ENCODE results near the gene DLGAP5. TPM values are rescaled to one million over a fixed set of nuclear protein-coding genes. Genes with fewer than 3 reads are reported as not detected.

Gene DLGAP5
- total RNA-seq (0.77 and 8.1 TPM in 2 replicates), polyA plus RNA-seq (10.5 and 31.2 TPM in 2 replicates), polyA minus RNA-seq (ENCODE audit: low replicate concordance) (1.6 and 2.5 TPM in 2 replicates)
- polyA plus RNA-seq (2012) = 7.4 and 24.7 TPM in 2 replicates

GRCh38 chr14:55191203-55192053, at the start of gene DLGAP5:
Gene DLGAP5, minus strand, starts transcription at chr14:55191585. Its CDS starts 2,406 bp downstream, at chr14:55189179.
- H3K4me2 ChIP-seq (ENCODE audit: extremely low read depth, insufficient read depth, low read length) = peak within 1 kb of the TSS; percentile 73
- peak within 1 kb of the TSS; percentile 69 for H3K27ac ChIP-seq (ENCODE audit: insufficient read depth, low read length)
- H3K36me3 ChIP-seq (ENCODE audit: control insufficient read depth, insufficient read depth, low read length) = no peaks in the 10 kb centered on the region
- peaks cover 3% of the 10 kb centered on the region for H3K4me1 ChIP-seq (ENCODE audit: control insufficient read depth, extremely low read depth, insufficient read depth, low read length)
- no peaks in the 10 kb centered on the region for H3K9me3 ChIP-seq (ENCODE audit: control insufficient read depth, insufficient read depth, low read depth, low read length)
- H2AFZ ChIP-seq (ENCODE audit: low read length) = peak within 1 kb of the TSS; percentile 77
- H3K79me2 ChIP-seq (ENCODE audit: control insufficient read depth, insufficient read depth, low read length) = peaks cover 35% of the 10 kb centered on the region
- H4K20me1 ChIP-seq (ENCODE audit: control insufficient read depth, extremely low read depth, insufficient read depth, low read length) = no peaks in the 10 kb centered on the region
- H3K9ac ChIP-seq (ENCODE audit: insufficient read depth, low read length) = peak within 1 kb of the TSS; percentile 55
- H3K4me3 ChIP-seq (replicated peaks in 1 of 4; ENCODE audit: control extremely low read depth in 1 of 4, insufficient read depth in 1 of 4, low read depth in 3 of 4, low read length in 4 of 4) = peak within 1 kb of the TSS; percentile 73 to 93 (median 83)
- no peaks in the 10 kb centered on the region for H3K27me3 ChIP-seq (ENCODE audit: control insufficient read depth, insufficient read depth, low read length)
- TF ChIP-seq CTCF (conservative IDR thresholded peaks at IDR 0.05 in 1 of 2, IDR thresholded peaks at IDR 0.05 in 1 of 2; ENCODE audit: low read depth in 1 of 2, low read length in 2 of 2) (no peak), EZH2 (IDR thresholded peaks at IDR 0.05; ENCODE audit: low read length, missing control alignments) (no peak)
- DNase-seq (ENCODE audit: low read depth in 2 of 2) = peak; percentile 95 to 96

- TF ChIP-seq CTCF (conservative IDR thresholded peaks at IDR 0.05 in 1 of 2, IDR thresholded peaks at IDR 0.05 in 1 of 2; ENCODE audit: low read depth in 1 of 2, low read length in 2 of 2) (no peak), EZH2 (IDR thresholded peaks at IDR 0.05; ENCODE audit: low read length, missing control alignments) (no peak)
- no peak overlapping the region for H3K4me3 ChIP-seq (replicated peaks in 1 of 4; ENCODE audit: control extremely low read depth in 1 of 4, insufficient read depth in 1 of 4, low read depth in 3 of 4, low read length in 4 of 4)
- H3K27me3 ChIP-seq (ENCODE audit: control insufficient read depth, insufficient read depth, low read length) = no peaks in the 10 kb centered on the region
Measured at GRCh38 chr14:55240526-55241178, 49.3 kb upstream of the DLGAP5 start.

GRCh38 chr14:55239320-55239719, 47.9 kb upstream of the DLGAP5 start:
- Histone ChIP-seq H3K9ac (ENCODE audit: insufficient read depth, low read length) (no peak overlapping the region), H3K9me3 (ENCODE audit: control insufficient read depth, insufficient read depth, low read depth, low read length) (no peaks in the 10 kb centered on the region), H3K27ac (ENCODE audit: insufficient read depth, low read length) (no peak overlapping the region), H3K79me2 (ENCODE audit: control insufficient read depth, insufficient read depth, low read length) (no peaks in the 10 kb centered on the region), H2AFZ (ENCODE audit: low read length) (no peak overlapping the region), H4K20me1 (ENCODE audit: control insufficient read depth, extremely low read depth, insufficient read depth, low read length) (no peaks in the 10 kb centered on the region), H3K4me2 (ENCODE audit: extremely low read depth, insufficient read depth, low read length) (no peak overlapping the region), H3K27me3 (ENCODE audit: control insufficient read depth, insufficient read depth, low read length) (no peaks in the 10 kb centered on the region), H3K4me1 (ENCODE audit: control insufficient read depth, extremely low read depth, insufficient read depth, low read length) (no peaks in the 10 kb centered on the region), H3K36me3 (ENCODE audit: control insufficient read depth, insufficient read depth, low read length) (no peaks in the 10 kb centered on the region), H3K4me3 (replicated peaks in 1 of 4; ENCODE audit: control extremely low read depth in 1 of 4, insufficient read depth in 1 of 4, low read depth in 3 of 4, low read length in 4 of 4) (no peak overlapping the region)
- TF ChIP-seq CTCF (conservative IDR thresholded peaks at IDR 0.05 in 1 of 2, IDR thresholded peaks at IDR 0.05 in 1 of 2; ENCODE audit: low read depth in 1 of 2, low read length in 2 of 2) (no peak), EZH2 (IDR thresholded peaks at IDR 0.05; ENCODE audit: low read length, missing control alignments) (no peak)
- DNase-seq (ENCODE audit: low read depth in 2 of 2) = no peak

More at GRCh38 chr14:55240526-55241178, 49.3 kb upstream of the DLGAP5 start:
- H3K79me2 ChIP-seq (ENCODE audit: control insufficient read depth, insufficient read depth, low read length) = no peaks in the 10 kb centered on the region
- H3K4me2 ChIP-seq (ENCODE audit: extremely low read depth, insufficient read depth, low read length) = no peak overlapping the region
- DNase-seq (ENCODE audit: low read depth in 2 of 2) = peak; percentile 63 to 75
- H3K4me1 ChIP-seq (ENCODE audit: control insufficient read depth, extremely low read depth, insufficient read depth, low read length) = no peaks in the 10 kb centered on the region
- no peaks in the 10 kb centered on the region for H3K9me3 ChIP-seq (ENCODE audit: control insufficient read depth, insufficient read depth, low read depth, low read length)
- no peak overlapping the region for H3K9ac ChIP-seq (ENCODE audit: insufficient read depth, low read length)
- no peaks in the 10 kb centered on the region for H4K20me1 ChIP-seq (ENCODE audit: control insufficient read depth, extremely low read depth, insufficient read depth, low read length)
- no peak overlapping the region for H2AFZ ChIP-seq (ENCODE audit: low read length)
- no peaks in the 10 kb centered on the region for H3K36me3 ChIP-seq (ENCODE audit: control insufficient read depth, insufficient read depth, low read length)
- no peak overlapping the region for H3K27ac ChIP-seq (ENCODE audit: insufficient read depth, low read length)
